Left lung (tissue), 10 donors: ENCODE data around the gene KHDC4. TPM values are rescaled to one million over a fixed set of nuclear protein-coding genes. Genes with fewer than 3 reads are reported as not detected.
A peak's percentile ranks its signal among the peaks of the same experiment; 100 is the strongest.

Source experiments
- ATAC-seq: fragments of 200-7000 bp; cut with Tn5 transposase; one replicate; pipeline ENCODE4 v1.9.1; 2020; ENCODE audit warnings: moderate library complexity
- DNase-seq, 4 donors: peaks; one replicate each; pipeline ENCODE4 v3.0.0-alpha.2; 2013 to 2020
- H3K27ac ChIP-seq, 2 donors: fragments of 200-600 bp; sonication (generic) in 1 of 2; one replicate each; pipeline versions ENCODE4 v1.5.0 to v1.8.0; 2020 to 2021
- H3K27me3 ChIP-seq, 2 donors: fragments of 200-600 bp; sonication (generic) in 1 of 2; one replicate each; pipeline versions ENCODE4 v1.5.0 to v1.8.0; 2020 to 2021
- H3K36me3 ChIP-seq, 2 donors: fragments of 200-600 bp; sonication (generic) in 1 of 2; one replicate each; pipeline versions ENCODE4 v1.5.0 to v1.8.0; 2020 to 2021
- H3K4me1 ChIP-seq, 2 donors: fragments of 200-600 bp; one replicate each; pipeline ENCODE4 v1.8.0; 2021
- H3K4me3 ChIP-seq, 2 donors: fragments of 200-600 bp; sonication (generic) in 1 of 2; one replicate each; pipeline versions ENCODE4 v1.5.0 to v1.8.0; 2020 to 2021; ENCODE audit warnings: mild to moderate bottlenecking in 1 of 2
- H3K9me3 ChIP-seq, 2 donors: fragments of 200-600 bp; sonication (generic) in 1 of 2; one replicate each; pipeline versions ENCODE4 v1.5.0 to v1.8.0; 2020 to 2021
- CTCF ChIP-seq, 2 donors: fragments of 200-600 bp; sonication (generic) in 1 of 2; IDR thresholded peaks; one replicate each; pipeline versions ENCODE4 v1.5.0 to v1.8.0; 2021; ENCODE audit warnings: antibody characterized with exemption in 2 of 2
- intact Hi-C, 2 donors: fragments of 100-400 bp; cut with DNase I; formaldehyde crosslinking; loops; one replicate each; pipeline versions ENCODE4 v1.11.2 to v1.14.2; 2022
- polyA plus RNA-seq, 6 donors: library from polyadenylated mRNA; unstranded; fragments of 120-200 nt; gene quantifications; one replicate each; pipeline ENCODE4 v1.2.1, GENCODE V29; 2013; ENCODE audit not compliant: insufficient read length in 6 of 6
- total RNA-seq, 2 donors: library from RNA; stranded (reverse); fragmentation: NEBNext Ultra II Directional; extraction: Animal tissue kit (Norgen Biotek cat#: 25700); gene quantifications; one replicate each; pipeline ENCODE4 v1.2.1, GENCODE V29; 2021
- donor health status: DM: no; HTN: yes; CAD: no.
- donor health status: DM: no; HTN: no; CAD: no.

Gene KHDC4
- total and polyA plus RNA-seq, 8 donors = 38.2 to 86.8 (median 72.6) TPM

- ATAC-seq (no peak), DNase-seq (no peak)
- Histone ChIP-seq H3K9me3 (no peaks in the 10 kb centered on the region), H3K4me1 (peaks cover 60 to 93% of the 10 kb centered on the region in 2 donors), H3K4me3 (no peak overlapping the region), H3K27ac (peak overlapping the region; percentile 71 to 96), H3K27me3 (no peaks in the 10 kb centered on the region), H3K36me3 (peaks cover 0 to 91% of the 10 kb centered on the region in 2 donors)
- intact Hi-C loops = no loop called here
- TF ChIP-seq CTCF (IDR thresholded peaks at IDR 0.05) = no peak
Observed at GRCh38 chr1:155966135-155966534, 31.9 kb upstream of the KHDC4 start.

GRCh38 chr1:155964193-155964592 is 30.0 kb upstream of the KHDC4 start:
- H3K27ac ChIP-seq = peak overlapping the region in 1 of 2 donors; percentile 96
- H3K36me3 ChIP-seq = peaks cover 7 to 100% of the 10 kb centered on the region in 2 donors
- peaks cover 41 to 88% of the 10 kb centered on the region in 2 donors for H3K4me1 ChIP-seq
- no peak overlapping the region for H3K4me3 ChIP-seq
- DNase-seq (no peak), ATAC-seq (no peak)
- intact Hi-C loops = no loop called here
- TF ChIP-seq CTCF (IDR thresholded peaks at IDR 0.05) = no peak
- no peaks in the 10 kb centered on the region for H3K27me3 ChIP-seq
- no peaks in the 10 kb centered on the region for H3K9me3 ChIP-seq

- Histone ChIP-seq H3K4me3 (peak overlapping the region in 1 of 2 donors; percentile 2), H3K4me1 (peaks cover 26 to 73% of the 10 kb centered on the region in 2 donors), H3K27ac (peak overlapping the region in 1 of 2 donors; percentile 63), H3K9me3 (no peaks in the 10 kb centered on the region), H3K36me3 (peaks cover 7 to 100% of the 10 kb centered on the region in 2 donors), H3K27me3 (no peaks in the 10 kb centered on the region)
- intact Hi-C loops = no loop called here
- peak; percentile 9 for ATAC-seq
- no peak for TF ChIP-seq CTCF (IDR thresholded peaks at IDR 0.05)
- no peak for DNase-seq
Observed at GRCh38 chr1:155962599-155963211, 28.5 kb upstream of the KHDC4 start.

GRCh38 chr1:155961937-155962336 is 27.7 kb upstream of the KHDC4 start:
- Histone ChIP-seq H3K27ac (peak overlapping the region in 1 of 2 donors; percentile 63), H3K27me3 (no peaks in the 10 kb centered on the region), H3K36me3 (peaks cover 7 to 100% of the 10 kb centered on the region in 2 donors), H3K9me3 (no peaks in the 10 kb centered on the region), H3K4me3 (no peak overlapping the region), H3K4me1 (peaks cover 18 to 65% of the 10 kb centered on the region in 2 donors)
- TF ChIP-seq CTCF (IDR thresholded peaks at IDR 0.05) = peak in 1 of 2 donors; percentile 29
- intact Hi-C loops = no loop called here
- DNase-seq (peak in 1 of 4 donors; percentile 92), ATAC-seq (peak; percentile 84)

- no peak for TF ChIP-seq CTCF (IDR thresholded peaks at IDR 0.05)
- Histone ChIP-seq H3K4me1 (peaks cover 17 to 51% of the 10 kb centered on the region in 2 donors), H3K4me3 (no peak overlapping the region), H3K36me3 (peaks cover 10 to 100% of the 10 kb centered on the region in 2 donors), H3K27ac (peak overlapping the region in 1 of 2 donors; percentile 43), H3K27me3 (no peaks in the 10 kb centered on the region), H3K9me3 (no peaks in the 10 kb centered on the region)
- ATAC-seq (no peak), DNase-seq (no peak)
- intact Hi-C loops = no loop called here
Observed at GRCh38 chr1:155960081-155960745, 26.0 kb upstream of the KHDC4 start.
